Measurements from ENCODE around the gene PACRG. TPM values are rescaled to one million over a fixed set of nuclear protein-coding genes. Genes with fewer than 3 reads are reported as not detected.

PACRG gene
- total RNA-seq, 1 experiment from 2014 or later, result 0.26 TPM

GRCh38 chr6:162965366-162965765, 237.6 kb downstream of the PACRG start:
- no peak overlapping the region for H3T11ph ChIP-seq (ENCODE audit: low read length)
- H2BK15ac ChIP-seq (ENCODE audit: low read depth, low read length), result no peak overlapping the region
- no peaks in the 10 kb centered on the region; a peak in 1 of 7 replicates for H3K36me3 Mint-ChIP-seq (ENCODE audit: insufficient read depth in 1 of 3, low read depth in 3 of 3)
- H3K56ac ChIP-seq (ENCODE audit: insufficient read length, low read depth, low read length), result no peak overlapping the region
- H3K27ac ChIP-seq (ENCODE audit: insufficient read length, low read depth, low read length), result no peak overlapping the region
- no peak overlapping the region for H3K4me3 Mint-ChIP-seq
- no peak for TF ChIP-seq CTCF (conservative IDR thresholded peaks at IDR 0.05)
- H2AFZ ChIP-seq (ENCODE audit: low read length), result no peak overlapping the region
- no peaks in the 10 kb centered on the region for H4K20me1 ChIP-seq (ENCODE audit: control insufficient read depth, insufficient read depth, insufficient read length)
- no peak overlapping the region for H3K9ac ChIP-seq (ENCODE audit: extremely low read depth, insufficient read length, low read length)
- no CpG with 5 or more reads among the region's 1 CpG for WGBS (ENCODE audit: extremely low coverage, insufficient read length, low lambda C conversion rate)
- no peak overlapping the region for H3K27ac Mint-ChIP-seq
- H3K4me1 ChIP-seq (ENCODE audit: insufficient read depth, low read length), result no peaks in the 10 kb centered on the region
- no peaks in the 10 kb centered on the region; the same call in 1 of the 2 replicates for H3K27me3 Mint-ChIP-seq (ENCODE audit: low read depth)
- no peak overlapping the region for H3K23ac ChIP-seq (ENCODE audit: insufficient read length, low read depth, low read length)
- no peaks in the 10 kb centered on the region for H3K79me2 ChIP-seq (ENCODE audit: insufficient read depth, low read length)
- no peak overlapping the region for H2BK20ac ChIP-seq (ENCODE audit: low read depth, low read length, poor library complexity, severe bottlenecking)
- H3K23me2 ChIP-seq (ENCODE audit: insufficient read length, low read depth, low read length, poor library complexity, severe bottlenecking), result no peaks in the 10 kb centered on the region
- H3K4ac ChIP-seq (ENCODE audit: low read depth, low read length), result no peak overlapping the region
- H3K27me3 ChIP-seq (ENCODE audit: insufficient read depth, low read length), result no peaks in the 10 kb centered on the region
- no peaks in the 10 kb centered on the region for H3K9me3 ChIP-seq (ENCODE audit: control insufficient read depth, low read depth, low read length)
- H3K14ac ChIP-seq (ENCODE audit: insufficient read depth, low read length), result no peak overlapping the region
- no peak overlapping the region for H4K8ac ChIP-seq (replicated peaks; ENCODE audit: insufficient read length, low read depth, low read length)
- DNase-seq, result no peak
- no peak overlapping the region for H4K91ac ChIP-seq (ENCODE audit: insufficient read length, low read depth, low read length)
- no peak overlapping the region for H4K5ac ChIP-seq (ENCODE audit: insufficient read length, low read depth, low read length)
- H3K4me1 Mint-ChIP-seq, result no peaks in the 10 kb centered on the region
- H2BK5ac ChIP-seq (ENCODE audit: insufficient read length, low read length), result no peak overlapping the region
- peaks cover 0 to 5% of the 10 kb centered on the region in 2 experiments; a peak in 1 of 5 replicates for H3K9me3 Mint-ChIP-seq
- H3K4me2 ChIP-seq (ENCODE audit: insufficient read depth, insufficient read length, low read length), result no peak overlapping the region
- H3K79me1 ChIP-seq (ENCODE audit: insufficient read depth, low read depth, low read length, poor library complexity, severe bottlenecking), result no peaks in the 10 kb centered on the region
- no peak overlapping the region for H2AK5ac ChIP-seq (ENCODE audit: insufficient read length, low read length)
- H3K18ac ChIP-seq (ENCODE audit: insufficient read length, low read depth, low read length), result no peak overlapping the region
- no peak overlapping the region for H2BK12ac ChIP-seq (ENCODE audit: insufficient read length, low read depth, low read length)
- H2BK120ac ChIP-seq (ENCODE audit: low read depth, low read length, poor library complexity, severe bottlenecking), result no peak overlapping the region
